Stimulated activated CD8-positive, alpha-beta memory T cell treated with anti-CD3 and anti-CD28 coated beads, Interleukin-12 subunit alpha, Interleukin-12 subunit beta, amount 100 ng/mL, for 1 hour (primary cell): ENCODE results near the gene NPDC1.

Source experiments
- DNase-seq: peaks from one replicate; pipeline ENCODE4 v3.0.0-alpha.2; 2020; ENCODE audit warnings: low read depth

NPDC1 gene

DNA sequence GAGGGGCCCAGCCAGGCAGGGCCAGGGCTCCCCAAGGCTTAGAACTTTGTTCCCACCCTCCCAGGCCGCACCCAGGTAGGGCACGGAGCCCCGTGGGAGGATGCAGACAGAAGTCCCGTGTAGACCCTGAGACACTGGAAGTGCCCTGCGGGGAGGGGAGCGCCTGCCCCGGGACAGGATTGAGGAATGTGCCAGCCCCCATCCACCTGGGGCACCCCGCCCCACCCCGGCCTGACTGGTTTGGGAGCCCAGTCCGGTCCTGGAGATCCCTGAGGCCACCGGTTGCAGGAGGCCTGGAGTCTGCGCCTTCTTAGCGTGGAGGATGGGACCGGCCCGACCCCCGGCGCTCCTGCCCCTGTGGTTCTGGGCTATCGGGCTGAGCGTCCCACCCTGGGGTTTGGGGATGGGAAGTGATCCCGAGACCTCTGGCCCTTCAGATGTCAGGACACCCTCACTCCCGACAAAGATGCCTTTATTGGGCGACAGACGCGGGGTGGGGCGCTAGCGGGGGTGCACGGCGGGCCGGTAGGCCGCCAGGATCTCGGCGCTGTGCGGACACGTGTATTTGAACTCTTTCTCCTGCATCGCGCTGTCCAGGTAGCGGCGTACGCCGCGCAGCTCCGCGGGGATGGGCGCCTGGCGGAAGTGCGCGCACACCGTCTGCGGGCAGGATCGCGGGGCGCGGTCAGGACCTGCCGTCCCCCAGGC is 51.6 kb downstream of the NPDC1 start:
- DNase-seq: no peak

DNA sequence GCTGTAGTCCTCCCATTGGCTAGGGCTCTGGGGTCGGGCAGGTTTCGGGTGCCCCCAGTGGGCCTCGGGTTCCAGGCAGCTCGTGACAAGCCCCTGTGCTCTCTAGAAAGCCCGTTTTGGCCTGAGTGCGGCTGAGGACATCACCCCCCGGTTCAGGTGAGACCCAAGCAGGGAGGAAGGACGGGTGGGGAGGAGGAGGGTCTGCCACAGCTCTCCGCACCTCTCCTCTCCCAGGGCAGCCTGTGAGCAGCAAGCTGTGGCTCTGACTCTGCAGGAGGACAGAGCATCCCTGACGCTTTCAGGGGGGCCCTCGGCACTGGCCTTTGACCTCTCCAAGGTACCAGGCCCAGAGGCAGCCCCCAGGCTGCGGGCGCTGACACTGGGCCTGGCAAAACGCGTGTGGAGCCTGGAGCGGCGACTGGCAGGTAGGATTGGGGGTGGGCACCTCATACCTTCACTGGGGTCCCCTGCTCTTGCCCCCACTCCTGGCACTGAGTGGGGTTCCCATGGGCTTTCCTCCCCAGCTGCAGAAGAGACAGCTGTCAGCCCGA is 53.1 kb downstream of the NPDC1 start:
- no peak for DNase-seq

DNA sequence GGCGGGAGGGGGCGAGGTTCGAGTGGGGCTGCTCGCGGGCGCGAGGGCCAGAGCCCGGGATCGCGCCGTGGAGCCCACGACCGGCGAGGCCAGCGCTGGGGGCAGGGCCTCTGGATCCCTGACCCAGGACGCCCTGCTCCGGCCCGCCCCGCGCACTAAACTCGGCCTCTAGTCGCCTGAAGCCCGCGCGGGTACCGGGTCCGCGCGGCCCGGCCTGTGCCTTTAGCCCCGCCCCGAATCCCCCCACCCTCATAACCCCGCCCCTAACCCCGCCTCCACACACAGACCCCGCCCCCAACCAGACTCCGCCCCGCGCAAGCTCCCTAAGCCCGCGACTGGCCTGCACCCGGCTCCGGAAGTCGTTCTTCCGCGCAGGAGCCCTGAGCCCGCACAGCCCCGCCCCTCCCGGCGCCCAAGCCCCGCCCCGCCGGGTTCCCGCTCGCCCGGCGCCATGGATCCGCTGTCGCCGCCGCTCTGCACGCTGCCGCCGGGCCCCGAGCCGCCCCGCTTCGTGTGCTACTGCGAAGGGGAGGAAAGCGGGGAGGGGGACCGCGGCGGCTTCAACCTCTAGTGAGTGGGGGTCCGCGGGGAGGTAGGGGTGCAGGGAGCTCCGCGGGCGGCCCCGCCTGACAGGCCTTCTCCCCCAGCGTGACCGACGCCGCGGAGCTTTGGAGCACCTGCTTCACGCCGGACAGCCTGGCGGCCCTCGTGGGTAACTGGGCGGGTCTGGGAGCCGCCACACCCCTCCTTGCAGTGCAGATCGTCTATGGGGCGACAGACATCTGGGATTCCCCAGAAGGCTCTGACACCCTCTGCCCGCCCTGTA is 53.8 kb downstream of the NPDC1 start, which contains the start of gene PAXX:
Gene PAXX (plus strand): TSS at position 430 of the 826 bp plus-strand sequence. CDS start 22 bp downstream, at position 452.
- peak; percentile 88 for DNase-seq

DNA sequence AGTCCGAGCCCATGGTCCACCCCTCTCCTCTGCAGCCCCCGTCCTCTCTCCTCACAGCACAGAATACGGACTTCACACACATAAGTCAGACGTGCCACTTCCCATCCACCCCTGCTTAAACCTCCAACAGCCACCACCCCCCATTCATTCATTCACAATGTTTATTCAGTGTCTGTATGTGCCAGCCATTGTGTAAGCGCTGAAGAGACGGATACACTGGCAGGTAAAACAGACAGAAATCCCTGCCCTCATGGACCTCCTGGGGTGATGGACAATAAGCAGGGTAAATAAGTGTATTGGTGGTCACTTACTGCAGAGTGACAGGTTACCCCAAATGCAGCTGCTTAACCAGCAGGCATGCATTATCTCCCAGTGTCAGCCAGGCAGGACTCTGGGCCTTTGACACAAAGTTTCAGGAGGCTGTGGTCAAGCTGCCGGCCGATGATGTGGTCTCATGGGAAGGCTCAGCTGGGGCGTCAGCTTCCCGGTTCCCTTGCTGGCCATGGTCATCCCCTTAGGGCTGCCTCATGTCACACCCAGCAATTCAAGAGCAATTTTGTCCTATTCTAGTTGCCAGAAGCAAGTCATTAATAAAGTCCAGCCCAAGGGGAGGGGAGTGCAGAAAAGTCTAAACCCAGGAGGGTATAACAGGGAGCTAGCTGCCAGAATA is 55.6 kb downstream of the NPDC1 start:
- DNase-seq: no peak
